GM12878 (cell line): Measurements from ENCODE around the gene CHMP3. TPM values are rescaled to one million over a fixed set of nuclear protein-coding genes. Genes with fewer than 3 reads are reported as not detected.

ENCODE experiments used
- ATAC-seq: fragments of 200-7000 bp; cut with Tn5 transposase; 3 replicates; pipeline ENCODE4 v1.9.1; 2020; ENCODE audit warnings: mild to moderate bottlenecking, moderate library complexity
- BruUV-seq: library from RNA; stranded (reverse); fragments of 400-500 nt; replicated peaks from 2 replicates; lab custom pipeline; 2021; lab: Mats Ljungman, UMichigan
- CTCF ChIA-PET: fragments of 300-600 bp; sonication (Branson Sonifier 250); formaldehyde crosslinking; extraction: SDS; loops from one replicate; lab custom pipeline; 2021; ENCODE audit warnings: inconsistent platforms; lab: Yijun Ruan, JAX
- POLR2A ChIA-PET: fragments of 350-600 bp; formaldehyde crosslinking; extraction: SDS; loops from one replicate; lab custom pipeline; 2021; ENCODE audit warnings: inconsistent platforms; lab: Charles Lee
- RAD21 ChIA-PET: fragments of 300-600 bp; sonication (Branson Sonifier 250); formaldehyde crosslinking; loops from one replicate; lab custom pipeline; 2023; ENCODE audit warnings: antibody characterized with exemption; ENCODE audit not compliant: unreplicated experiment; lab: Charles Lee
- SMC1A ChIA-PET: fragments of 300-600 bp; sonication (Branson Sonifier 250); formaldehyde crosslinking; loops from one replicate; lab custom pipeline; 2023; ENCODE audit not compliant: unreplicated experiment, uncharacterized antibody; lab: Charles Lee
- DNase-seq: peaks from one replicate; pipeline ENCODE4 v3.0.0-alpha.2; 2011; ENCODE audit warnings: low read depth, low spot score
- FAIRE-seq: peaks from 3 replicates; lab custom pipeline; 2011; peaks lifted over from hg19 to GRCh38; lab: Jason Lieb, UNC
- H2AFZ ChIP-seq: 2 replicates; pipeline ENCODE4 v1.6.0; 2011; ENCODE audit warnings: low read depth, low read length, control low read depth; ENCODE audit not compliant: control insufficient read depth
- H3K27ac ChIP-seq: 2 replicates; pipeline ENCODE4 v1.5.1; 2011; ENCODE audit warnings: control low read depth; ENCODE audit not compliant: control insufficient read depth, insufficient read depth
- H3K27me3 ChIP-seq, 2 experiments: replicated peaks in 1 of 2; 2 replicates each; pipeline versions ENCODE4 v1.6.0 to v1.6.1; 2011; ENCODE audit warnings: low read length in 1 of 2; ENCODE audit not compliant: control insufficient read depth in 2 of 2, insufficient read depth in 2 of 2
- H3K36me3 ChIP-seq, 2 experiments: 2 replicates each; pipeline ENCODE4 v1.5.1; 2011; ENCODE audit warnings: low read length in 1 of 2; ENCODE audit not compliant: control insufficient read depth in 2 of 2, insufficient read depth in 2 of 2
- H3K4me1 ChIP-seq: 2 replicates; pipeline ENCODE4 v1.6.1; 2011; ENCODE audit warnings: mild to moderate bottlenecking, low read length, moderate library complexity, mixed read lengths; ENCODE audit not compliant: control insufficient read depth, insufficient read depth
- H3K4me2 ChIP-seq: 2 replicates; pipeline ENCODE4 v1.6.0; 2011; ENCODE audit warnings: control low read depth; ENCODE audit not compliant: control insufficient read depth, insufficient read depth
- H3K4me3 ChIP-seq: fragments of 200-600 bp; sonication (generic); 2 replicates; pipeline ENCODE4 v1.5.1; 2016
- H3K79me2 ChIP-seq: 2 replicates; pipeline ENCODE4 v1.6.0; 2011; ENCODE audit warnings: low read length; ENCODE audit not compliant: control insufficient read depth, insufficient read depth
- H3K9ac ChIP-seq: 2 replicates; pipeline ENCODE4 v1.8.0; 2011; ENCODE audit warnings: low read length, control low read depth, mixed read lengths; ENCODE audit not compliant: control insufficient read depth, insufficient read depth
- H3K9me3 ChIP-seq: replicated peaks from 3 replicates; pipeline ENCODE4 v1.5.1; 2011; ENCODE audit warnings: mild to moderate bottlenecking, low read length; ENCODE audit not compliant: control insufficient read depth, insufficient read depth
- H4K20me1 ChIP-seq: 2 replicates; pipeline ENCODE4 v1.6.0; 2011; ENCODE audit not compliant: control insufficient read depth, insufficient read depth
- CBFB ChIP-seq: IDR thresholded peaks from 2 replicates; pipeline ENCODE4 v1.6.1; 2016; ENCODE audit warnings: antibody characterized with exemption, low read depth
- CHD2 ChIP-seq: IDR thresholded peaks from 2 replicates; pipeline ENCODE4 v1.6.1; 2011; ENCODE audit warnings: low read depth, low read length, improper control_type of control experiment, borderline replicate concordance
- EP300 ChIP-seq, 2 experiments: fragments of 150-350 bp in 1 of 2; IDR thresholded peaks; 2 replicates each; pipeline ENCODE4 v1.6.1; 2011 to 2012; ENCODE audit warnings: low read depth in 2 of 2, low read length in 2 of 2, borderline replicate concordance in 1 of 2, improper control_type of control experiment in 1 of 2, inconsistent platforms in 1 of 2; ENCODE audit not compliant: control insufficient read depth in 1 of 2
- FOXM1 ChIP-seq: IDR thresholded peaks from 2 replicates; pipeline ENCODE4 v1.6.1; 2012; ENCODE audit warnings: low read depth, mild to moderate bottlenecking, inconsistent platforms, low read length, moderate library complexity
- HCFC1 ChIP-seq: fragments of 150-350 bp; IDR thresholded peaks from 2 replicates; pipeline ENCODE4 v1.6.1; 2014; ENCODE audit warnings: low read length
- HDGF ChIP-seq: fragments of 450-650 bp; IDR thresholded peaks from 2 replicates; pipeline ENCODE4 v1.6.1; 2016; ENCODE audit warnings: antibody characterized with exemption
- KDM1A ChIP-seq: fragments of 200-600 bp; sonication (generic); IDR thresholded peaks from 2 replicates; pipeline ENCODE4 v1.6.1; 2016; ENCODE audit warnings: borderline replicate concordance
- KLF5 ChIP-seq: fragments of 450-650 bp; IDR thresholded peaks from 2 replicates; pipeline ENCODE4 v1.6.1; 2014; ENCODE audit warnings: mild to moderate bottlenecking; ENCODE audit not compliant: partially characterized antibody
- MXI1 ChIP-seq: fragments of 150-350 bp; IDR thresholded peaks from 2 replicates; pipeline ENCODE4 v1.6.1; 2011; ENCODE audit warnings: low read depth, mild to moderate bottlenecking, inconsistent platforms, low read length, improper control_type of control experiment
- PML ChIP-seq: IDR thresholded peaks from 2 replicates; pipeline ENCODE4 v1.6.1; 2012; ENCODE audit warnings: low read length, inconsistent platforms
- POLR2AphosphoS5 ChIP-seq: IDR thresholded peaks from 2 replicates; pipeline ENCODE4 v1.6.1; 2011; ENCODE audit warnings: mild to moderate bottlenecking, low read length, inconsistent platforms
- SREBF2 ChIP-seq: IDR thresholded peaks from 2 replicates; pipeline ENCODE4 v1.6.1; 2012; ENCODE audit warnings: mild to moderate bottlenecking, low read length
- STAT3 ChIP-seq: IDR thresholded peaks from 2 replicates; pipeline ENCODE4 v1.6.1; 2011; ENCODE audit warnings: low read depth, low read length, improper control_type of control experiment
- TARDBP ChIP-seq: IDR thresholded peaks from 2 replicates; pipeline ENCODE4 v1.6.1; 2016; ENCODE audit warnings: borderline replicate concordance
- TCF7 ChIP-seq: IDR thresholded peaks from 2 replicates; pipeline ENCODE4 v1.6.1; 2014; ENCODE audit warnings: antibody characterized with exemption, borderline replicate concordance
- ZNF217 ChIP-seq: fragments of 450-650 bp; IDR thresholded peaks from 2 replicates; pipeline ENCODE4 v1.6.1; 2017; ENCODE audit warnings: antibody characterized with exemption, mild to moderate bottlenecking
- WGBS: methylation state at CpG from one replicate; pipeline ENCODE4 v1.1.6; 2016; ENCODE audit warnings: low lambda C conversion rate; ENCODE audit not compliant: insufficient replicate concordance, insufficient coverage; ENCODE audit errors: missing lambda C conversion rate; 5-methylcytosine and 5-hydroxymethylcytosine counted together
- in situ Hi-C: fragments of 300-500 bp; cut with MboI; formaldehyde crosslinking; loops from 9 replicates; pipeline ENCODE4 v1.14.3; 2018; ENCODE audit warnings: mixed read lengths
- intact Hi-C: fragments of 100-400 bp; cut with micrococcal nuclease; formaldehyde crosslinking; loops from one replicate; pipeline ENCODE4 v1.14.2; 2022; ENCODE audit not compliant: unreplicated experiment
- polyA plus RNA-seq, 11 experiments: library from polyadenylated mRNA; depleted of rRNA in 4 of 11; unstranded in 6 of 11; stranded (reverse) in 5 of 11; fragments of >200 nt; fragmentation: Nextera tagmentation in 4 of 11; fragmentation: Illumina TruSeq in 1 of 11; extraction: Ambion mirVana in 4 of 11; extraction: Trizol in 1 of 11; gene quantifications; 1 replicate in 1 of 11; 2 replicates in 10 of 11; pipeline versions ENCODE4 v1.2.1 to v1.2.3, GENCODE V29; 2011 to 2016; ENCODE audit warnings: inconsistent platforms in 2 of 11, missing spikeins in 2 of 11, low read depth in 1 of 11
- total RNA-seq, 4 experiments: library from RNA; depleted of rRNA in 3 of 4; stranded (reverse); fragments of >200 nt in 3 of 4; fragmentation: Illumina TruSeq in 1 of 4; extraction: Trizol in 1 of 4; gene quantifications; 2 replicates each; pipeline versions ENCODE4 v1.2.1 to v1.2.3, GENCODE V29; 2013 to 2021
- TF ChIP-seq, protein P1 (sequence below): IDR thresholded peaks from 2 replicates; pipeline ENCODE4 v1.6.1; 2011; ENCODE audit warnings: low read depth, low read length, improper control_type of control experiment, borderline replicate concordance
- TF ChIP-seq, protein P2 (sequence below): fragments of 450-650 bp; IDR thresholded peaks from 2 replicates; pipeline ENCODE4 v1.6.1; 2016; ENCODE audit warnings: mild to moderate bottlenecking, moderate library complexity, borderline replicate concordance
- TF ChIP-seq, protein P3 (sequence below): IDR thresholded peaks from 2 replicates; pipeline ENCODE4 v1.6.1; 2011; ENCODE audit warnings: borderline replicate concordance, low read depth, mild to moderate bottlenecking, moderate library complexity, mixed read lengths, low read length; ENCODE audit not compliant: insufficient read depth; ENCODE audit errors: extremely low read length

Gene CHMP3
- total and polyA plus RNA-seq, 10 of the 15 experiments (the other 5 are each of a cell fraction or from before 2014, with no cell fraction given): 22.5 to 56.8 (median 32.5) TPM

DNA sequence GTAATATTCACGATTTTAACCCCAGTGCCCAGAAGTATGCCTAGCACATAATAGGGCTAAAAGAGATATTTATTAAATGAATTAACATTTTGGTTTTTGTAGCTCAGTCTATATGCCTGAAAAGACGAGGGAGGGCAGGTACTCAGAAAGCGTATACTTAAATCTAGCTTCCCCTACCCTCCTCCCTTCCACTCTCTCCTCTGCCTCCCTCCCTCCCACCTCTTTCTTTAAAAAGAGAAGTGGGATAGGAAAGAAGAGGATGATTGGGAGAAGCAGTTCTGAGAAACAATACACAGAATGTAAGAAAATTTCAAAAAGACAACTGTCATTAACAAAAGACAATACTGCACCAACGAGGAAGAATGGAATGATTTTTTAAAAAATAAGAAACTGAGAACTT is 39.8 kb downstream of the CHMP3 start:
- BruUV-seq: no TSS peak
- DNase-seq (no peak), ATAC-seq (no peak), FAIRE-seq (no peak)
- no peaks in the 10 kb centered on the region for H4K20me1 ChIP-seq
- in situ Hi-C loops: no loop called here
- RAD21 ChIA-PET: no interaction called here
- no peak overlapping the region for H3K4me3 ChIP-seq
- no peaks in the 10 kb centered on the region for H3K27me3 ChIP-seq
- WGBS: 99% methylated on average over 4 of the region's 4 CpGs
- H3K9me3 ChIP-seq: no peaks in the 10 kb centered on the region; the same call in 1 of the 3 replicates
- POLR2A ChIA-PET: no interaction called here
- SMC1A ChIA-PET: no interaction called here
- no peaks in the 10 kb centered on the region for H3K79me2 ChIP-seq
- no peaks in the 10 kb centered on the region; a peak in 1 of 4 replicates for H3K36me3 ChIP-seq
- H3K4me2 ChIP-seq: no peak overlapping the region
- no peak overlapping the region for H2AFZ ChIP-seq
- H3K4me1 ChIP-seq: no peaks in the 10 kb centered on the region
- H3K9ac ChIP-seq: no peak overlapping the region
- TF ChIP-seq FOXM1: no peak
- TF ChIP-seq MXI1: no peak
- no peak for TF ChIP-seq KLF5
- no peak for TF ChIP-seq SREBF2
- TF ChIP-seq, protein P1, sequence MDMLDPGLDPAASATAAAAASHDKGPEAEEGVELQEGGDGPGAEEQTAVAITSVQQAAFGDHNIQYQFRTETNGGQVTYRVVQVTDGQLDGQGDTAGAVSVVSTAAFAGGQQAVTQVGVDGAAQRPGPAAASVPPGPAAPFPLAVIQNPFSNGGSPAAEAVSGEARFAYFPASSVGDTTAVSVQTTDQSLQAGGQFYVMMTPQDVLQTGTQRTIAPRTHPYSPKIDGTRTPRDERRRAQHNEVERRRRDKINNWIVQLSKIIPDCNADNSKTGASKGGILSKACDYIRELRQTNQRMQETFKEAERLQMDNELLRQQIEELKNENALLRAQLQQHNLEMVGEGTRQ: no peak
- TF ChIP-seq CHD2: no peak
- TF ChIP-seq KDM1A: no peak
- TF ChIP-seq EP300 (IDR thresholded peaks at IDR 0.05; ENCODE audit: borderline replicate concordance in 1 of 2, control insufficient read depth in 1 of 2, low read depth in 2 of 2, low read length in 2 of 2): no peak
- TF ChIP-seq, protein P2, sequence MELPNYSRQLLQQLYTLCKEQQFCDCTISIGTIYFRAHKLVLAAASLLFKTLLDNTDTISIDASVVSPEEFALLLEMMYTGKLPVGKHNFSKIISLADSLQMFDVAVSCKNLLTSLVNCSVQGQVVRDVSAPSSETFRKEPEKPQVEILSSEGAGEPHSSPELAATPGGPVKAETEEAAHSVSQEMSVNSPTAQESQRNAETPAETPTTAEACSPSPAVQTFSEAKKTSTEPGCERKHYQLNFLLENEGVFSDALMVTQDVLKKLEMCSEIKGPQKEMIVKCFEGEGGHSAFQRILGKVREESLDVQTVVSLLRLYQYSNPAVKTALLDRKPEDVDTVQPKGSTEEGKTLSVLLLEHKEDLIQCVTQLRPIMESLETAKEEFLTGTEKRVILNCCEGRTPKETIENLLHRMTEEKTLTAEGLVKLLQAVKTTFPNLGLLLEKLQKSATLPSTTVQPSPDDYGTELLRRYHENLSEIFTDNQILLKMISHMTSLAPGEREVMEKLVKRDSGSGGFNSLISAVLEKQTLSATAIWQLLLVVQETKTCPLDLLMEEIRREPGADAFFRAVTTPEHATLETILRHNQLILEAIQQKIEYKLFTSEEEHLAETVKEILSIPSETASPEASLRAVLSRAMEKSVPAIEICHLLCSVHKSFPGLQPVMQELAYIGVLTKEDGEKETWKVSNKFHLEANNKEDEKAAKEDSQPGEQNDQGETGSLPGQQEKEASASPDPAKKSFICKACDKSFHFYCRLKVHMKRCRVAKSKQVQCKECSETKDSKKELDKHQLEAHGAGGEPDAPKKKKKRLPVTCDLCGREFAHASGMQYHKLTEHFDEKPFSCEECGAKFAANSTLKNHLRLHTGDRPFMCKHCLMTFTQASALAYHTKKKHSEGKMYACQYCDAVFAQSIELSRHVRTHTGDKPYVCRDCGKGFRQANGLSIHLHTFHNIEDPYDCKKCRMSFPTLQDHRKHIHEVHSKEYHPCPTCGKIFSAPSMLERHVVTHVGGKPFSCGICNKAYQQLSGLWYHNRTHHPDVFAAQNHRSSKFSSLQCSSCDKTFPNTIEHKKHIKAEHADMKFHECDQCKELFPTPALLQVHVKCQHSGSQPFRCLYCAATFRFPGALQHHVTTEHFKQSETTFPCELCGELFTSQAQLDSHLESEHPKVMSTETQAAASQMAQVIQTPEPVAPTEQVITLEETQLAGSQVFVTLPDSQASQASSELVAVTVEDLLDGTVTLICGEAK: no peak
- no peak for TF ChIP-seq CBFB
- no peak for TF ChIP-seq HDGF
- no peak for TF ChIP-seq POLR2AphosphoS5
- no peak for TF ChIP-seq TARDBP
- TF ChIP-seq ZNF217: no peak
- TF ChIP-seq PML: no peak
- TF ChIP-seq, protein P3, sequence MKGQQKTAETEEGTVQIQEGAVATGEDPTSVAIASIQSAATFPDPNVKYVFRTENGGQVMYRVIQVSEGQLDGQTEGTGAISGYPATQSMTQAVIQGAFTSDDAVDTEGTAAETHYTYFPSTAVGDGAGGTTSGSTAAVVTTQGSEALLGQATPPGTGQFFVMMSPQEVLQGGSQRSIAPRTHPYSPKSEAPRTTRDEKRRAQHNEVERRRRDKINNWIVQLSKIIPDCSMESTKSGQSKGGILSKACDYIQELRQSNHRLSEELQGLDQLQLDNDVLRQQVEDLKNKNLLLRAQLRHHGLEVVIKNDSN: no peak
- no peak for TF ChIP-seq HCFC1
- TF ChIP-seq STAT3: no peak
- TF ChIP-seq TCF7: no peak
- H3K27ac ChIP-seq: no peak overlapping the region
- intact Hi-C loops: no loop called here
- CTCF ChIA-PET: no interaction called here
